ENCODE data around the gene BTN2A1. TPM values are rescaled to one million over a fixed set of nuclear protein-coding genes. Genes with fewer than 3 reads are reported as not detected.

The BTN2A1 gene
- total RNA-seq, 1 experiment from 2014 or later = 11.2 TPM

GRCh38 chr6:26440977-26441358 lies 16.8 kb upstream of the BTN2A1 start:
- intact Hi-C loops (cut with micrococcal nuclease) = no loop called here
- DNase-seq (ENCODE audit: low read depth, low spot score) (no peak), ATAC-seq (no peak)
- ChIA-PET POLR2A (no interaction called here), CTCF (no interaction called here), RAD21 (ENCODE audit: low non-redundant PET in 1 of 2, low total read pairs in 2 of 2, uncharacterized antibody in 2 of 2, unreplicated experiment in 2 of 2) (no interaction called here)
- Histone ChIP-seq H3K4me1 (ENCODE audit: control insufficient read depth in 1 of 2, insufficient read depth in 2 of 2, low read length in 2 of 2) (peaks cover 0 to 13% of the 10 kb centered on the region in 2 experiments; a peak in 3 of 4 replicates), H3K4me3 (replicated peaks in 1 of 2; ENCODE audit: low read depth in 1 of 2, low read length in 2 of 2) (peak overlapping the region in 1 of 2 experiments; percentile 52; a peak in 1 of 4 replicates), H3K9ac (ENCODE audit: low read length) (no peak overlapping the region), H3K27me3 (ENCODE audit: insufficient read depth, low read length) (no peaks in the 10 kb centered on the region), H3K9me3 (ENCODE audit: control insufficient read depth in 1 of 2, insufficient read depth in 1 of 2, low read depth in 1 of 2, low read length in 2 of 2) (no peaks in the 10 kb centered on the region), H3K36me3 (ENCODE audit: control insufficient read depth in 1 of 2, insufficient read depth in 2 of 2, low read length in 2 of 2) (no peaks in the 10 kb centered on the region), H3K9me2 (ENCODE audit: insufficient read depth) (no peaks in the 10 kb centered on the region), H2AFZ (ENCODE audit: low read depth, low read length, poor library complexity, severe bottlenecking) (peak overlapping the region; percentile 28), H3K79me2 (ENCODE audit: insufficient read depth, low read length) (no peaks in the 10 kb centered on the region), H4K20me1 (ENCODE audit: insufficient read depth) (no peaks in the 10 kb centered on the region), H3K27ac (ENCODE audit: low read depth, low read length) (no peak overlapping the region; the same call in 1 of the 2 replicates), H3K4me2 (ENCODE audit: low read length) (peak overlapping the region; percentile 77)
- TF ChIP-seq EZH2 (IDR thresholded peaks at IDR 0.05) (no peak), JUND (IDR thresholded peaks at IDR 0.05) (no peak), FOSL1 (IDR thresholded peaks at IDR 0.05; ENCODE audit: low read depth) (no peak), RAD21 (IDR thresholded peaks at IDR 0.05; ENCODE audit: low read depth) (no peak), YY1 (IDR thresholded peaks at IDR 0.05; ENCODE audit: extremely low read depth, insufficient replicate concordance, low read depth, low read length) (no peak), POLR2AphosphoS5 (IDR thresholded peaks at IDR 0.05; ENCODE audit: low read depth, low read length) (no peak), ZBTB33 (IDR thresholded peaks at IDR 0.05; ENCODE audit: extremely low read depth, insufficient replicate concordance, low read length) (no peak), TCF7L2 (IDR thresholded peaks at IDR 0.05; ENCODE audit: borderline replicate concordance, extremely low read depth, insufficient read depth, insufficient read length) (no peak), ELF1 (IDR thresholded peaks at IDR 0.05; ENCODE audit: borderline replicate concordance, low read depth) (no peak), CBX3 (IDR thresholded peaks at IDR 0.05; ENCODE audit: low read depth) (no peak), REST (IDR thresholded peaks at IDR 0.05; ENCODE audit: low read depth) (no peak), EZH2phosphoT487 (IDR thresholded peaks at IDR 0.05; ENCODE audit: borderline replicate concordance) (no peak), ZNF274 (IDR thresholded peaks at IDR 0.05; ENCODE audit: low read depth, low read length) (no peak), POLR2A (IDR thresholded peaks at IDR 0.05; ENCODE audit: borderline replicate concordance, extremely low read depth, insufficient read depth, insufficient read length) (no peak), MAX (IDR thresholded peaks at IDR 0.05) (no peak), SRF (IDR thresholded peaks at IDR 0.05; ENCODE audit: low read depth) (no peak), EGR1 (IDR thresholded peaks at IDR 0.05; ENCODE audit: low read depth) (no peak), SP1 (IDR thresholded peaks at IDR 0.05; ENCODE audit: low read depth) (no peak)
- BruUV-seq (replicated peaks) = no TSS peak
